Activated naive CD4-positive, alpha-beta T cell treated with anti-CD3 and anti-CD28 coated beads, Interleukin-2, amount 50 U/mL, for 24 hours (primary cell): ENCODE measurements around the gene RAB22A.
A peak's percentile ranks its signal among the peaks of the same experiment; 100 is the strongest.

ENCODE experiments used
- H3K27ac Mint-ChIP-seq: one replicate; pipeline ENCODE4 v1.8.0; 2021; ENCODE audit warnings: mild to moderate bottlenecking, mixed read lengths
- H3K27me3 Mint-ChIP-seq: one replicate; pipeline ENCODE4 v1.8.0; 2021; ENCODE audit warnings: mixed read lengths
- H3K36me3 Mint-ChIP-seq: one replicate; pipeline ENCODE4 v1.8.0; 2021; ENCODE audit warnings: mixed read lengths
- H3K4me1 Mint-ChIP-seq: one replicate; pipeline ENCODE4 v1.8.0; 2021; ENCODE audit warnings: mixed read lengths
- H3K4me3 Mint-ChIP-seq: one replicate; pipeline ENCODE4 v1.8.0; 2021; ENCODE audit warnings: mild to moderate bottlenecking, mixed read lengths
- H3K9me3 Mint-ChIP-seq: one replicate; pipeline ENCODE4 v1.8.0; 2021; ENCODE audit warnings: mixed read lengths

RAB22A gene

GRCh38 chr20:58309591-58310290 is at the start of gene RAB22A:
Gene RAB22A, plus strand, starts transcription at chr20:58309715. Its CDS starts 262 bp downstream, at chr20:58309977.
- peaks cover 11% of the 10 kb centered on the region for H3K36me3 Mint-ChIP-seq
- peaks cover 8% of the 10 kb centered on the region for H3K9me3 Mint-ChIP-seq
- peaks cover 73% of the 10 kb centered on the region for H3K4me1 Mint-ChIP-seq
- no peaks in the 10 kb centered on the region for H3K27me3 Mint-ChIP-seq
- peak within 1 kb of the TSS; percentile 94 for H3K27ac Mint-ChIP-seq
- peak within 1 kb of the TSS; percentile 94 for H3K4me3 Mint-ChIP-seq

GRCh38 chr20:58260006-58260405 is 49.5 kb upstream of the RAB22A start:
- H3K4me3 Mint-ChIP-seq = no peak overlapping the region
- no peaks in the 10 kb centered on the region for H3K27me3 Mint-ChIP-seq
- peaks cover 5% of the 10 kb centered on the region for H3K36me3 Mint-ChIP-seq
- no peaks in the 10 kb centered on the region for H3K9me3 Mint-ChIP-seq
- H3K27ac Mint-ChIP-seq = no peak overlapping the region
- peaks cover 31% of the 10 kb centered on the region for H3K4me1 Mint-ChIP-seq

GRCh38 chr20:58261660-58262059 is 47.9 kb upstream of the RAB22A start:
- Mint-ChIP-seq H3K27ac (no peak overlapping the region), H3K9me3 (no peaks in the 10 kb centered on the region), H3K27me3 (no peaks in the 10 kb centered on the region), H3K4me3 (no peak overlapping the region), H3K4me1 (peaks cover 18% of the 10 kb centered on the region), H3K36me3 (peaks cover 4% of the 10 kb centered on the region)

- no peak overlapping the region for H3K4me3 Mint-ChIP-seq
- peaks cover 25% of the 10 kb centered on the region for H3K4me1 Mint-ChIP-seq
- H3K27ac Mint-ChIP-seq = no peak overlapping the region
- no peaks in the 10 kb centered on the region for H3K27me3 Mint-ChIP-seq
- no peaks in the 10 kb centered on the region for H3K9me3 Mint-ChIP-seq
- peaks cover 2% of the 10 kb centered on the region for H3K36me3 Mint-ChIP-seq
Measured at GRCh38 chr20:58264271-58264670, 45.2 kb upstream of the RAB22A start.

GRCh38 chr20:58267389-58268215 is 41.9 kb upstream of the RAB22A start:
- Mint-ChIP-seq H3K27ac (no peak overlapping the region), H3K36me3 (peaks cover 9% of the 10 kb centered on the region), H3K9me3 (no peaks in the 10 kb centered on the region), H3K4me1 (peaks cover 43% of the 10 kb centered on the region), H3K4me3 (no peak overlapping the region), H3K27me3 (no peaks in the 10 kb centered on the region)

GRCh38 chr20:58268421-58268821 is 41.1 kb upstream of the RAB22A start:
- Mint-ChIP-seq H3K36me3 (peaks cover 10% of the 10 kb centered on the region), H3K27ac (peak overlapping the region; percentile 60), H3K9me3 (no peaks in the 10 kb centered on the region), H3K27me3 (no peaks in the 10 kb centered on the region), H3K4me3 (peak overlapping the region; percentile 23), H3K4me1 (peaks cover 43% of the 10 kb centered on the region)

GRCh38 chr20:58268936-58269619 is 40.4 kb upstream of the RAB22A start:
- Mint-ChIP-seq H3K27me3 (no peaks in the 10 kb centered on the region), H3K27ac (peak overlapping the region; percentile 60), H3K4me3 (peak overlapping the region; percentile 39), H3K9me3 (no peaks in the 10 kb centered on the region), H3K4me1 (peaks cover 43% of the 10 kb centered on the region), H3K36me3 (peaks cover 12% of the 10 kb centered on the region)

GRCh38 chr20:58271606-58272351 is 37.7 kb upstream of the RAB22A start:
- H3K36me3 Mint-ChIP-seq = peaks cover 21% of the 10 kb centered on the region
- peak overlapping the region; percentile 30 for H3K27ac Mint-ChIP-seq
- no peaks in the 10 kb centered on the region for H3K9me3 Mint-ChIP-seq
- H3K27me3 Mint-ChIP-seq = no peaks in the 10 kb centered on the region
- peaks cover 46% of the 10 kb centered on the region for H3K4me1 Mint-ChIP-seq
- H3K4me3 Mint-ChIP-seq = peak overlapping the region; percentile 11

- no peak overlapping the region for H3K27ac Mint-ChIP-seq
- H3K4me3 Mint-ChIP-seq = no peak overlapping the region
- H3K9me3 Mint-ChIP-seq = no peaks in the 10 kb centered on the region
- H3K4me1 Mint-ChIP-seq = peaks cover 27% of the 10 kb centered on the region
- H3K36me3 Mint-ChIP-seq = peaks cover 24% of the 10 kb centered on the region
- no peaks in the 10 kb centered on the region for H3K27me3 Mint-ChIP-seq
Measured at GRCh38 chr20:58274384-58274783, 35.1 kb upstream of the RAB22A start.

- peaks cover 27% of the 10 kb centered on the region for H3K4me1 Mint-ChIP-seq
- no peak overlapping the region for H3K4me3 Mint-ChIP-seq
- no peaks in the 10 kb centered on the region for H3K27me3 Mint-ChIP-seq
- H3K9me3 Mint-ChIP-seq = no peaks in the 10 kb centered on the region
- H3K27ac Mint-ChIP-seq = no peak overlapping the region
- H3K36me3 Mint-ChIP-seq = peaks cover 22% of the 10 kb centered on the region
Measured at GRCh38 chr20:58277107-58277506, 32.4 kb upstream of the RAB22A start.

- Mint-ChIP-seq H3K4me1 (peaks cover 32% of the 10 kb centered on the region), H3K4me3 (no peak overlapping the region), H3K27ac (peak overlapping the region; percentile 35), H3K27me3 (no peaks in the 10 kb centered on the region), H3K36me3 (peaks cover 21% of the 10 kb centered on the region), H3K9me3 (no peaks in the 10 kb centered on the region)
Measured at GRCh38 chr20:58277578-58278472, 31.7 kb upstream of the RAB22A start.

GRCh38 chr20:58286729-58287128 is 22.8 kb upstream of the RAB22A start:
- Mint-ChIP-seq H3K36me3 (peaks cover 5% of the 10 kb centered on the region), H3K27me3 (no peaks in the 10 kb centered on the region), H3K4me3 (no peak overlapping the region), H3K4me1 (peaks cover 42% of the 10 kb centered on the region), H3K9me3 (no peaks in the 10 kb centered on the region), H3K27ac (no peak overlapping the region)

- peaks cover 34% of the 10 kb centered on the region for H3K4me1 Mint-ChIP-seq
- no peak overlapping the region for H3K27ac Mint-ChIP-seq
- H3K27me3 Mint-ChIP-seq = no peaks in the 10 kb centered on the region
- H3K9me3 Mint-ChIP-seq = no peaks in the 10 kb centered on the region
- H3K4me3 Mint-ChIP-seq = no peak overlapping the region
- H3K36me3 Mint-ChIP-seq = peaks cover 5% of the 10 kb centered on the region
Measured at GRCh38 chr20:58287638-58288037, 21.9 kb upstream of the RAB22A start.

- no peaks in the 10 kb centered on the region for H3K9me3 Mint-ChIP-seq
- no peak overlapping the region for H3K27ac Mint-ChIP-seq
- H3K27me3 Mint-ChIP-seq = no peaks in the 10 kb centered on the region
- peaks cover 5% of the 10 kb centered on the region for H3K36me3 Mint-ChIP-seq
- H3K4me3 Mint-ChIP-seq = no peak overlapping the region
- H3K4me1 Mint-ChIP-seq = peaks cover 29% of the 10 kb centered on the region
Measured at GRCh38 chr20:58289143-58289542, 20.4 kb upstream of the RAB22A start.
